Loucy (cell line): ENCODE results near the gene CLEC16A.

Experiments used
- H2AFZ ChIP-seq: fragments of 200-600 bp; sonication (generic); 2 replicates; pipeline ENCODE4 v1.6.0; 2016; ENCODE audit warnings: antibody characterized with exemption, mild to moderate bottlenecking, low read length, moderate library complexity
- H3F3A ChIP-seq: fragments of 200-600 bp; 2 replicates; pipeline ENCODE4 v1.6.0; 2016; ENCODE audit warnings: antibody characterized with exemption, low read depth, mild to moderate bottlenecking
- H3K27me3 ChIP-seq: fragments of 200-600 bp; sonication (generic); 2 replicates; pipeline ENCODE4 v1.6.1; 2014; ENCODE audit warnings: low read length, mild to moderate bottlenecking; ENCODE audit not compliant: insufficient read depth, poor library complexity, severe bottlenecking
- H3K36me3 ChIP-seq: fragments of 200-600 bp; sonication (generic); 2 replicates; pipeline ENCODE4 v1.6.1; 2016; ENCODE audit warnings: low read length; ENCODE audit not compliant: insufficient read depth
- H3K4me1 ChIP-seq: fragments of 200-600 bp; sonication (generic); 2 replicates; pipeline ENCODE4 v1.5.1; 2014; ENCODE audit warnings: low read length, mild to moderate bottlenecking; ENCODE audit not compliant: insufficient read depth, poor library complexity, severe bottlenecking
- H3K4me2 ChIP-seq: fragments of 200-600 bp; sonication (generic); 2 replicates; pipeline ENCODE4 v1.6.0; 2014; ENCODE audit warnings: antibody characterized with exemption, low read length, low read depth, mild to moderate bottlenecking; ENCODE audit not compliant: poor library complexity, severe bottlenecking
- H3K4me3 ChIP-seq: fragments of 200-600 bp; sonication (generic); 2 replicates; pipeline ENCODE4 v1.5.1; 2014; ENCODE audit warnings: low read length, mild to moderate bottlenecking, mixed read lengths; ENCODE audit not compliant: poor library complexity, severe bottlenecking
- H3K79me2 ChIP-seq: fragments of 200-600 bp; sonication (generic); 2 replicates; pipeline ENCODE4 v1.6.1; 2014; ENCODE audit warnings: low read length; ENCODE audit not compliant: insufficient read depth
- H3K9ac ChIP-seq: fragments of 200-600 bp; sonication (generic); 2 replicates; pipeline ENCODE4 v1.6.0; 2014; ENCODE audit warnings: mild to moderate bottlenecking, low read depth, low read length, moderate library complexity; ENCODE audit not compliant: poor library complexity, severe bottlenecking
- H3K9me2 ChIP-seq: fragments of 200-600 bp; sonication (generic); replicated peaks from 2 replicates; pipeline ENCODE4 v1.6.1; 2016; ENCODE audit warnings: low read depth, low read length, mixed read lengths
- H3K9me3 ChIP-seq: fragments of 200-600 bp; sonication (generic); 2 replicates; pipeline ENCODE4 v1.6.1; 2014; ENCODE audit warnings: mild to moderate bottlenecking, antibody characterized with exemption, low read length, low read depth; ENCODE audit not compliant: insufficient read depth
- H4K20me1 ChIP-seq: fragments of 200-600 bp; sonication (generic); 2 replicates; pipeline ENCODE4 v1.6.0; 2014; ENCODE audit warnings: antibody characterized with exemption, low read length, mild to moderate bottlenecking; ENCODE audit not compliant: insufficient read depth, poor library complexity, severe bottlenecking
- CTCF ChIP-seq: fragments of 200-600 bp; sonication (generic); conservative IDR thresholded peaks from 2 replicates; pipeline ENCODE4 v1.5.1; 2014; ENCODE audit warnings: mild to moderate bottlenecking, antibody characterized with exemption, low read length
- EZH2phosphoT487 ChIP-seq: fragments of 200-600 bp; IDR thresholded peaks from 2 replicates; pipeline ENCODE4 v1.6.1; 2018; ENCODE audit warnings: antibody characterized with exemption, mild to moderate bottlenecking, moderate library complexity, borderline replicate concordance

The CLEC16A gene

GRCh38 chr16:11187522-11188023 lies 243.2 kb downstream of the CLEC16A start:
- H3K36me3 ChIP-seq, result no peaks in the 10 kb centered on the region
- no peaks in the 10 kb centered on the region for H3K9me3 ChIP-seq
- H4K20me1 ChIP-seq, result no peaks in the 10 kb centered on the region
- H3K9ac ChIP-seq, result no peak overlapping the region
- H3K27me3 ChIP-seq, result no peaks in the 10 kb centered on the region
- no peaks in the 10 kb centered on the region for H3K4me1 ChIP-seq
- no peaks in the 10 kb centered on the region for H3F3A ChIP-seq
- H3K79me2 ChIP-seq, result no peaks in the 10 kb centered on the region
- H2AFZ ChIP-seq, result no peak overlapping the region
- no peaks in the 10 kb centered on the region for H3K9me2 ChIP-seq
- H3K4me3 ChIP-seq, result no peak overlapping the region
- H3K4me2 ChIP-seq, result no peak overlapping the region
- TF ChIP-seq EZH2phosphoT487 (no peak), CTCF (no peak)

DNA sequence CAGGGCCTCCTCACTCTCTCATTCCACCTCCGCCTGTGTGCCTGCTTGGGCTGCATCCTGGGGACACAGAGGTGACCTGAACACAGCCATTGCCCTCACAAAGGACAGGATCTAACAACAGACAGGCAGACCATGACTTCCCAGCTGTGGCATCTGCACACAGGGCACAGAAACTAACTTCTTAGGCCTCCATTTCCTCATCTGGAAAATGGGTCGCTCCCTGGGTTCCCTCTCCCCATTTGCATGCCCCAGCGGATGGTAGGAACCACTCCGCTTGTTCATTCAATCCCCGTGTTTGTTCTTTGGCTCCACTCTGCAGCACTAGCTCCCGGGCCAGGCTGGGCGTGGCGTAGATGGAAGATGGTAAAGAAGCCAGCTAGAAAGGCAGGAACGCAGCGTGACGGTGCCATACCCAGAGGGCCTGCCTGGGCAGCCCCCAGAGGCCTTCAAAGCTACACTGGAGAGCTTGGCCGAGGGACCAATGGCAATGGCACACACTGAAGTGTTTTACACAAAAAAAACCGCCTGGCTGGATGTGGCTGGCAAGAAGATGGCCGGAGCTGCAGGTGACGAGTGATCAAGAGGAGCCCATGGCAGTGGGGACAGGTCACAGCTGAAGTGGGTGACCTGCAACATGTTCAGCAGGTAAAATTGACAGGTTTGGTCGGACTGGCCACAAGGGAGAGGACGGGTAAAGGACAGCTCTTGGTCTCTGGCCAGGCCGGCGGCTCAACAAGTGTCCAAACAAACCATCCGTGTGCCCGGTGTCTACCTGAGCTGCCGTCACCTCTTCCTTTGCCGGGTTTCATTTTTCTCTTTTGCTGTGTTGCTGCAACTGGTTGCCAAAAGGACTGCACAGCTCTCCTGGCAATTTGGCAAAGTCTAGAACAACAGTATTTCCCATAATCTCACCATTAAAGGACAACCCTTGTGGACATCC lies 244.7 kb downstream of the CLEC16A start:
- Histone ChIP-seq H2AFZ (no peak overlapping the region), H3K4me2 (no peak overlapping the region), H3K79me2 (no peaks in the 10 kb centered on the region), H3K36me3 (no peaks in the 10 kb centered on the region), H3K27me3 (no peaks in the 10 kb centered on the region), H3K9ac (no peak overlapping the region), H3K4me3 (no peak overlapping the region), H3K9me2 (no peaks in the 10 kb centered on the region), H3F3A (no peaks in the 10 kb centered on the region), H3K4me1 (no peaks in the 10 kb centered on the region), H3K9me3 (no peaks in the 10 kb centered on the region), H4K20me1 (no peaks in the 10 kb centered on the region)
- TF ChIP-seq EZH2phosphoT487 (no peak), CTCF (no peak)

DNA sequence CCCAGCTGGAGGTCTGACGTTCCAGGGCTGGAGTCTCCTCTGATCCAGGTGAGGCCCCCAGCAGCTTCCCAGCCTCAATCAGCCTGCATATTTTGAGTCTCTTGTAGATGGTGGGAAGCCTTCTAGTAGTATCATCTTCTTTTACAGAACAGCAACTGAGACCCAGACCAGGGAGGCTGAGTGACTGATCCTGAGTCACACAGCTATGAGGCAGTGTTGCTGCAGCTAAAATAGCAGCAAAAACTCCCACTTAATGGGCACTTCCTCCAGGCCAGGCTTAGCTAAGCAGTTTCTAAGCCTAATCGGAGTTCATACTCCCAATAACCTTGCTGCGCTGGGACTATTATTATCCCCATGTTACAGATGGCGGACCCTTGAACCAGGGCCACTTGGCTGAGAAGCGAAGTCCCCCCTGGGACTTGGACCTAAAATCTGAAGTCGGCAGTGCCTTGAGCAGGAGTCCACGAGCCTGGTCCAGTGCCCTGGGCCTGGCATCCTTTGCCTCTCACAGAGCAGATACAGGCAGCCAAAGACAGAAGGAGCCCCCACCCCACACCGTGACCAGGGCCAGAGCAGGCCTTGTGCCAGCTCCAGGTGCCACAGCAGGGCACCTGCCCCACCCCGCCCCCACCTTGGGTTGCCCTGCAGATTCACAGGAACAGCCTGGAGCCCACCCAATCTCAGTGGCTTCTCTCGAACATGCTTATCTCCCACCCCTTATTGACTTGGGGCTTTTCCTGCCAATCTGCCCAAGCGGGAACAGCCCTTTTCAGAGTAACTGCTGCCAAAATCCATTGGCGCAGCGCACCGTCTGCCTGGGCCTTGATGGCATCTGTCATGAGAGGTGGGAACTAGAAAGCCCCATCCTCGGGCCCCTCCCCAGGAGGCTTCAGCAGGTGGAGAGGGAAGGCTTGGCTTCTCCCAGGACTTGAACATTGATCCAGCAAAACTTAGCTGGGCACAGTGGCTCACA lies 246.5 kb downstream of the CLEC16A start:
- Histone ChIP-seq H3K4me1 (no peaks in the 10 kb centered on the region), H3K9ac (no peak overlapping the region), H3K9me3 (no peaks in the 10 kb centered on the region), H3K4me2 (no peak overlapping the region), H2AFZ (no peak overlapping the region), H4K20me1 (no peaks in the 10 kb centered on the region), H3K27me3 (no peaks in the 10 kb centered on the region), H3K36me3 (no peaks in the 10 kb centered on the region), H3F3A (no peaks in the 10 kb centered on the region), H3K9me2 (no peaks in the 10 kb centered on the region), H3K79me2 (no peaks in the 10 kb centered on the region), H3K4me3 (no peak overlapping the region)
- TF ChIP-seq EZH2phosphoT487, result no peak
- no peak for TF ChIP-seq CTCF
